Activated gamma-delta T cell (primary cell): Measurements from ENCODE around the gene ABHD2.
"Not testable (repeated sequence)": the region's sequence is repeated elsewhere in the genome, so short reads cannot be mapped to it uniquely, and the experiment has no call there.

Experiments
- DNase-seq: peaks from one replicate; lab custom pipeline; 2025; lab: John Stamatoyannopoulos, UW

ABHD2 gene

GRCh38 chr15:89139613-89140499 lies 51.6 kb downstream of the ABHD2 start:
- no peak for DNase-seq

- DNase-seq = no peak
These were observed 52.3 kb downstream of the ABHD2 start for GRCh38 chr15:89140595-89140994.

- not testable (repeated sequence) for DNase-seq
These were observed 52.9 kb downstream of the ABHD2 start for GRCh38 chr15:89141159-89141558.

GRCh38 chr15:89141885-89142284 lies 53.6 kb downstream of the ABHD2 start:
- DNase-seq = no peak

GRCh38 chr15:89142423-89142822 lies 54.2 kb downstream of the ABHD2 start:
- no peak for DNase-seq

GRCh38 chr15:89143503-89144162 lies 55.4 kb downstream of the ABHD2 start:
- no peak for DNase-seq

DNA sequence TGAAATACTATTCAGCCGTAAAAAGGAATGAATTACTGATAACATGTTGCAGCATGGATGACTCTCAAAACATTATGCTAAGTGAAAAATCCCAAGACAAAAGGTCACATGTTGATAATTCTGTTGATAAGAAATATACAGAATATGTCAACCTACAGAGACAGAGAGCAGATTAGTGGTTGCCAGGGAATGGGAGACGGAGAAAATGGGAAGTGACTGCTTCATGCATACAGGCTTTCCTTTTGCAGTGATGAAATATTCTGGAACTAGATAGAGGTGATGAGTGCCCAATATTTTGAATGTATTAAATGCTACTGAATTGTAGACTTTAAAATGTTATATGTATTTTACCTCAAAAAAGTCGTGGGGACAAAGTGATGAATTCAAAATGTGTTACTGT lies 56.2 kb downstream of the ABHD2 start:
- DNase-seq = no peak

- DNase-seq = no peak
These were observed 58.1 kb downstream of the ABHD2 start for GRCh38 chr15:89146366-89146765.

- no peak for DNase-seq
These were observed 59.9 kb downstream of the ABHD2 start for GRCh38 chr15:89148126-89148525.

GRCh38 chr15:89149501-89150101 lies 61.3 kb downstream of the ABHD2 start:
- no peak for DNase-seq

DNA sequence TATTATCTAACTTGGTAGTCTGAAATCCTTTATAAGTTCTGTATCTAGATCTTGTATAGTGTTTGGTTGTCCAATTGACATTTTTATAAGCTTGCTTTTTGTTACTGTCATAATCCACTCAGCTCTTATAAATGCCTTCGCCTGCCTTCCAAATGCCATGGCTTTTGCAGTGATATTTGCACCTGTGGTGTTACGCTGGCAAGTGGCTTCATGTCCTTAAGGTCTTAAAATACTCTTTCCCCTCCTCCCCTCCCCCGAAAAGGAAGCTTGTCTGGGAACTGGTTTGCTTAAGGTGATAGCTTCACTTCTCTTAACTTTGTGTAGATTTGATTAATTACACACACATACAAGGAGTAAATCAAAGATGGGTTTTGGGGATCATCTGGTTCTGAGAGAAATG lies 62.0 kb downstream of the ABHD2 start:
- DNase-seq = no peak

DNA sequence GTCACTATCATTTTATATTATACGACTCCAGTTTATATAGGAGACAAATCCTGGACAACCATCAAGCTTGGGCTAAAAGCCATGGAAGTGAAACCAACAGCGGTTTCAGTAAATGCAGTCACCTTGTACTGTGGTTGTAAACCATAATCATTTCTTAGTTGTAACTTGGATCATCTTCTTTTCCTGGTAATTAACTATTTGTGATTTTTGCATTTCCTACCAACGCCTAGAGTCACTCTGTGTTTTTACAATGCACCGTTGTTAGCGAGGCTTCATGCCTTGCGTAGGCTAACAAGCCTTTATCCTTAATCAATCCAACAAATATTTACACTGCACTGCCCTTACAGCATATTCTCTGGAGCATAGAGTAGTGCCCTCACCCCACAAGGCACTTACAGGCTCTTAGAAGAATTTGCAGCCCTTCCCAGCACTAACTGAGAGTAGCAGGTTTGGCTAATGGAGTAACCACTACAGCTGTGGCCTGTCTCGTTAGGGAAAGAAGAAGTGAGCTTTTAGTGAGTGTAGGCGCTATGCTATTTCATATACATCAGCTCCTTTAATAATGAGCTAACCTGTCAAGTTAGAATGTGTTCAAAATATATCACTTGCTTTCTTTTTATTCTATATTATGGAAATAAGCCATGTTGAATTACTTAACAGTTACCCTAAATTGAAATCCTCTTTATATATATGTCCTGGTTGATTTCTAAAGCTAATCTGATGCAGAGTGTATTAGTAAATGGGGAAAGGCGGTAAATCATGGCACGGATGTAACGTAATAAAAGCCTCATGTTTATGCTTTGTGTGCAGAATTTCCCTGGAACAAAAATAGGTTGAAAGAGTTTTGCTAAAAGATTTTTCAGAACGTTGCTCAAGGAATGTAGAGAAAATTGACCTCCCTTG lies 62.8 kb downstream of the ABHD2 start:
- no peak for DNase-seq

GRCh38 chr15:89155122-89155521 lies 66.9 kb downstream of the ABHD2 start:
- DNase-seq = no peak

DNA sequence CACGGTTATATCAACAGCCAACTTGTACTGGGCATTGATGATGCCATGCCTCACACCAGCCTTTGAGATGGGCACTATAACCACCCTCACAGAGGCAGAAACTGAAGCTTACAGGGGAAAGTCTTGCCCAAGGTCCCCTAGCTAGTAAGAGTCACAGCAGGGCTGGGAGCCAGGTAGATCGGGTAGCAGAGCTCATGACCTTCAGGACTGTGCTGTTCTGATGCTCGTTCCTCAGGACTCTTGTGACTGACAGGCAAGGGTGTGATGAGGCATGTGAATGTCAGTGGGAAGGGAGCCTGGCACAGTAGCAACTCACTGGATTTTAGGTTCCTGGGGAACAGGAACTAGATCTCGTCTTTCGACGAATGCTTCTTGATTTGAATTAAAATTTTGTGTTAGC lies 67.4 kb downstream of the ABHD2 start:
- no peak for DNase-seq

GRCh38 chr15:89157061-89157460 lies 68.8 kb downstream of the ABHD2 start:
- DNase-seq = no peak

DNA sequence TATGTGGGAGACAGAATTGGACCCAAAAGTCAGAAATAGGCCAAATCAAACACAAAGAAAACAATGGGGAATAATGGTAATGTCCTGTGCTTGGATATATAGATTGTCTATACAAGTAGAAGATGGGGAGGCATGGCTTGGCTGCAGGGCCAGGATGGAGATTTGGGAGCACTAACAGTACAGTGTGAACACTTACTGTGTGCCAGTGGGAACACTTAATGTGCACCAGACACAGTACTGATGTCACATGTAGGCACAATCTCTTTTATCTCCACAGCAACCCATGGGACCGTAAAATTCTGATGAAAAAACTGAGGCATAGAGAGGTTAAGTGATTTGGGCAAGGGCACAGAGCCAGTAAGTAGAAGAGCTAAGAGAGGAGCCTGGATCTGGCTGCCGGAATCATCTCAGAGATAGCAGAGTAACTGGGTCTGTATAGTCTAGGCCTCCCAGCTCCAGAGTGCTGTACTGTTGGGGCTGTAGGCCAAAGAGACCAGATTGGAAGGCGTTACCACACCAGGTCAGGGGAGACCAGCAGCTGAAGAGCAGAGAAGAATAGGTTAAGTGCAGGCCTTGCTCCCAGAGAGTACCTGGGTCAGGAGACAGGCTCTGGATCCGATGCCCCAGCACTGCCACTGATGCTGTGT lies 69.8 kb downstream of the ABHD2 start:
- no peak for DNase-seq

GRCh38 chr15:89161666-89162065 lies 73.4 kb downstream of the ABHD2 start:
- DNase-seq = no peak

- no peak for DNase-seq
These were observed 75.2 kb downstream of the ABHD2 start for GRCh38 chr15:89163271-89164055.

GRCh38 chr15:89164712-89165211 lies 76.5 kb downstream of the ABHD2 start:
- no peak for DNase-seq

DNA sequence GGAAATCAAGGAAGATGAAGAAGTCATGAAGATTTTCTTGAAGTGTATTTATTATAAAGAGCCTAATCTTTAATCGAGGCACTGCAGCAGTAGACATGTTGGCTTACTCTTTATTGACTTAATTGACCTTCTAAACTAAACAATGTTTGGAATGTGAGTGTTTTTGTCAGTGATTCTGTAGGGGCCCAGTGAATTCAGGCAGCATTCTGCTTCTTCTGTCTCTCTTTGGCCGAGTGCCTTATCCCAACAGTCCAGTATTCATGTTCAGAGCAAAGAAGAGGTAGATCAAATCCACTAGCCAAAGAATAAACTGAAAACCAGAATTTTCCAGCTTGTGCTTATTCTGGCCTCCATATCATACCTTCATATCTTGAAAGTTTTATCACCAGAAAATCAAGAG lies 77.4 kb downstream of the ABHD2 start:
- no peak for DNase-seq
